ENCODE data around the gene TMPRSS15.

DNA sequence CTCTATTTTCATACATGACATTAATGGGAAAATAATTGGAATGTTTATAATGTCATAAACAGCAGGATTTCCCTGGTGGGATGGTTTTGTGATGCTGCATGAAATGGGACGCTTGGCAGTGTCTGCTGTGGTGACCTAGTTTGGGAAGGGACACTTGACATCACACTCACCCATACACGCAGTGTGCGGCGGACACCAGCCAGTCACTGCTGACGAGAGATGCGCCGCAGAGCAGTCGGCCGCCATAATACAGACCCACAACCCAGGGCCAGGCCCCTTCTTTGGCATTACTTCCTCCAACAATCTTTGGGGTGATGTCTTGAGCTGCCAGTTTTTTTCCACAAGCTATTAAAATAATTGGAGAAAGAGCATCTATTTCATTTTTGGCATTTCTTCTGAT is 109.5 kb downstream of the TMPRSS15 start:
- TF ChIP-seq CTCF (IDR thresholded peaks at IDR 0.05; ENCODE audit: low read depth, low read length, missing input control) (no peak), RXRA (IDR thresholded peaks at IDR 0.05) (no peak), YY1 (IDR thresholded peaks at IDR 0.05) (no peak), MAX (IDR thresholded peaks at IDR 0.05) (no peak), REST (IDR thresholded peaks at IDR 0.05) (no peak), EGR1 (IDR thresholded peaks at IDR 0.05; ENCODE audit: low read depth in 2 of 2) (no peak), SP1 (IDR thresholded peaks at IDR 0.05) (no peak), JUND (IDR thresholded peaks at IDR 0.05) (no peak), TAF1 (conservative IDR thresholded peaks at IDR 0.05) (no peak)
- TF ChIP-seq, protein P1, sequence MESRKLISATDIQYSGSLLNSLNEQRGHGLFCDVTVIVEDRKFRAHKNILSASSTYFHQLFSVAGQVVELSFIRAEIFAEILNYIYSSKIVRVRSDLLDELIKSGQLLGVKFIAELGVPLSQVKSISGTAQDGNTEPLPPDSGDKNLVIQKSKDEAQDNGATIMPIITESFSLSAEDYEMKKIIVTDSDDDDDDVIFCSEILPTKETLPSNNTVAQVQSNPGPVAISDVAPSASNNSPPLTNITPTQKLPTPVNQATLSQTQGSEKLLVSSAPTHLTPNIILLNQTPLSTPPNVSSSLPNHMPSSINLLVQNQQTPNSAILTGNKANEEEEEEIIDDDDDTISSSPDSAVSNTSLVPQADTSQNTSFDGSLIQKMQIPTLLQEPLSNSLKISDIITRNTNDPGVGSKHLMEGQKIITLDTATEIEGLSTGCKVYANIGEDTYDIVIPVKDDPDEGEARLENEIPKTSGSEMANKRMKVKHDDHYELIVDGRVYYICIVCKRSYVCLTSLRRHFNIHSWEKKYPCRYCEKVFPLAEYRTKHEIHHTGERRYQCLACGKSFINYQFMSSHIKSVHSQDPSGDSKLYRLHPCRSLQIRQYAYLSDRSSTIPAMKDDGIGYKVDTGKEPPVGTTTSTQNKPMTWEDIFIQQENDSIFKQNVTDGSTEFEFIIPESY (IDR thresholded peaks at IDR 0.05), result no peak
